Midbrain (tissue), 1 donor: ENCODE measurements around the gene PTGIS.

Experiments
- DNase-seq: peaks from one replicate; lab custom pipeline; 2025; lab: John Stamatoyannopoulos, UW

Gene PTGIS

GRCh38 chr20:49529470-49529869 lies 38.5 kb downstream of the PTGIS start:
- DNase-seq = no peak

GRCh38 chr20:49526568-49526967 lies 41.4 kb downstream of the PTGIS start:
- no peak for DNase-seq

GRCh38 chr20:49526056-49526455 lies 41.9 kb downstream of the PTGIS start:
- no peak for DNase-seq

GRCh38 chr20:49523767-49524360 lies 44.1 kb downstream of the PTGIS start:
- DNase-seq = no peak

DNA sequence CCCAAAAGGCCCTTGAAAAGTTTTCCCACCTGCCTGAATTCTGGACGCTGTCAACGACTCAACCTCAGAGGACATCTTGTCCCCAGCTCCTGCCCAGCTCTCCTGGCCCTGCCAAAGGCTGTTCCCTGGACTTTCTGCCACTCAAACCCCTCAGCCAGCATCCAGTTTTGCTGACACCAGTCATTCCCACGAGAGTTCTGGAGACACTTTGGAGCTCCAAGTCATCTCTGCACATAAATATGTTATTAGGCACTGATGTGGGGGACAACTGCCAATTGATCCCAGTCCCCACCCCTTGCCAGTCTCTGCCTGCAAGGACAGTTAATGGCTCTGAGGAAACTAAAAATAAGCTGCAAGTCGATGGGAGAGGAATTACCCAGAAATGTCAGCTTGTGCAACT lies 46.6 kb downstream of the PTGIS start:
- DNase-seq = no peak

DNA sequence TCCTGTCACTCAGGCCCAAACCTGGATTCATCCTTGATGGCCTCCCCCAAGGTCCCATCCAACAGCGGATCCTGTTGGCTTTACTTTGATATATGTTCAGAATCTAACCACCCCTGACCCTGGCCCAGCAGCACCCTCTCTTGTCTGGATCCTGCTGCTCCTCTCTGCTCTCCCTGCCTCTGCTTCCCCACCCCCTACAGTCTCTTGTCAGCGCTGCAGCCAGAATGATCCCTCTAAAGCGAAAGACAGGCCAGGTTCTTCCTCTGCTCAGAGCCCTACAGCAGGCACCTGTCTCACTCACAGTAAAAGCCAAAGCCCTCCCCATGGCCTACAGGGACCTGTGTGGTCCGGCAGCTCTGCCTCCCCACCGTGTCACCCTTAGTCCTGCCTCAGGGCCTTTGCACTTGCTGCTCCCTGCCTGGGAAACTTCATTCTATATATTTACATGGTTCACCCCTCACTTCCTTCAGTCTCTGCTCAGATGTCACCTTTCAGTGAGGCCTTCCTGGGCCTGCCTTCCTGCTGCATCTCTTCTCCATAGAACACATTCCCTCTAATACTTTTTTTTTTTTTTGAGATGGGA lies 48.1 kb downstream of the PTGIS start:
- no peak for DNase-seq

DNA sequence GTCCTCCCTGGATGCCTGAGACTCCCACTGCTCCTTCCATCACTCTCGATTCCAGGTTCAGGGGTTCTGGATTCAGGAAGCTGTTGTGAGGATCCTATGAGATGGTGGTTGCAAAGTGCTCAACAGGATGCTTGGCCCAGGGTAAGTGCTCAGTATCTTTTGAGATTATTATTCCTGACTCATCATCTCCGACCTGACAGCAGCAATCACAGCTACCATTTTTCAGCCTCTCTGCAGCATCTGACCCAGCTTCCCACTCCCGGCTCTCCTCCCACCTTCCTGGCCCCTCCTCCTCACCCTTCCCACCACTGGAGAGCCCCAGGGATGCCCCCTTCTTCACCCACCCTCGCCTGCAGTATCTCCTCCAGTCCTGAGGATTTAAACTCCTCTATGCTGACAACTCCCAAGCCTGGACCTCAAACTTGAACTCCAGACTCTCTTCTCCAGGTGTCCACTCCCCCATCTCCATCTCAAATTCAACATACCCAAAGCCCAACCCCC lies 48.7 kb downstream of the PTGIS start:
- DNase-seq = no peak

DNA sequence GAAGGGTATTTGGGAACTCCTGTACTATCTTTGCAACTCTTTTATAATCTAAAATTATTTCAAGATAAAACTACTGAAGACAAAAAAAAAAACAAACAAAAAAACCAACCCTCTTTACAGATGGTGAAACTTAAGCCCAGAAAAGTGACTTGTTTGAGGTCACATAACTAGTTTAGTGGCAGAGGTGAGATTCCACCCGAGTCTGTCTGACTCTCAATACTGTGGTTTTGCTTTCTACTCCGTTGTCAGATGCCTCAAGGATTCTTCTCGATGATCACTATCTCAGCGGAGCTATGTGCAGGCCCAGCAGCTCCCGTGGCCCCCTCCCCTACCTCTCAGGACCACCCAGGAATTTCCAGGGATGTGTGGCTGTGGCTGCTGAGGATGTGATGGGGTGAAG lies 49.4 kb downstream of the PTGIS start:
- no peak for DNase-seq

- DNase-seq = no peak
Measured at GRCh38 chr20:49517805-49518100, 50.2 kb downstream of the PTGIS start.

GRCh38 chr20:49516916-49517804 lies 50.8 kb downstream of the PTGIS start:
- no peak for DNase-seq

DNA sequence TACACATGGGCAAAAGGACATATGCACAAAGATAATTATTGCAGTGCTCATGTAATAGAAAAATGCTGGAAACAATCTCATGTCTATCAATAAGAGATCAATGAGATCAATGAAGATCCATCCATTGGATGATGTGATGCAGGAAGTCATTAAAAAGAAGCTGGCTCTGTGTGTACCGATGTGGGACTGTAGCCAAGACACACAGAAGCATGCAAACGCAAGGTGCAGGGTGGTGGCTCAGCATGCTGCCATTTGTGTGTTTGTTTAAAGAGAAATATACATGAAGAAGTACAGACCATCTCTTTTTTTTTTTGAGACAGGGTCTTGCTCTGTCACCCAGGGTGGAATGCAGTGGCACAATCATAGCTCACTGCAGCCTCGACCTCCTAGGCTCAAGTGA lies 52.4 kb downstream of the PTGIS start:
- no peak for DNase-seq

- no peak for DNase-seq
Measured at GRCh38 chr20:49513517-49513916, 54.4 kb downstream of the PTGIS start.

- DNase-seq = no peak
Measured at GRCh38 chr20:49513009-49513408, 54.9 kb downstream of the PTGIS start.

GRCh38 chr20:49511788-49512525 lies 56.0 kb downstream of the PTGIS start:
- no peak for DNase-seq

DNA sequence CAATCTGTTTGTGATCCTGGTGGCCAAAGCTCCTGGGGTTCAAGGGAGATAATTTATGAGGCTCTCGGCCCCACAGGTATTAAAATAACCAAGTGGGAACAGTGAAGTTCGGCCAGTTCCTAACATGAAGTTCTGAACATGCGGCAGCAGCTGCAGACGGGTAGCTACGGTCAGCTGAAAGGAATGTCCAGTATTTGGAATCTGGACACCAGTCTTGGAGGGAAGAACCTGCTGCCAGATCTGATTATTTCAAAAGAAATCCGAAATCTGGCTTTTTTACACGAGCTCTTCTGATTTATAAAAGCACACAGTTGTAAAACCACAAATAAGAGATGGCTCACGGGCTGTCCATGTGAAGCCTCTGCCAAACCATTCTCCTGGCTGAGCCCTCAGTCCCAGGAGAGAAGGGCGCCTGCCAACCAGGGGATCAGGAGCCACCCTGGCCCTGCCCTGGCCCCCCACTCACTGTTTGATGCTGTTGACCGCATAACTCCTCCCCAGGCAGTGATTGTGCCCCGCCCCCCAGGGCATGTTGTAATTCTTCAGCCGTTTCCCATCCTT lies 57.3 kb downstream of the PTGIS start:
- DNase-seq = no peak

GRCh38 chr20:49508435-49509199 lies 59.3 kb downstream of the PTGIS start:
- peak; percentile 40 for DNase-seq

- no peak for DNase-seq
Measured at GRCh38 chr20:49507741-49508434, 60.0 kb downstream of the PTGIS start.

DNA sequence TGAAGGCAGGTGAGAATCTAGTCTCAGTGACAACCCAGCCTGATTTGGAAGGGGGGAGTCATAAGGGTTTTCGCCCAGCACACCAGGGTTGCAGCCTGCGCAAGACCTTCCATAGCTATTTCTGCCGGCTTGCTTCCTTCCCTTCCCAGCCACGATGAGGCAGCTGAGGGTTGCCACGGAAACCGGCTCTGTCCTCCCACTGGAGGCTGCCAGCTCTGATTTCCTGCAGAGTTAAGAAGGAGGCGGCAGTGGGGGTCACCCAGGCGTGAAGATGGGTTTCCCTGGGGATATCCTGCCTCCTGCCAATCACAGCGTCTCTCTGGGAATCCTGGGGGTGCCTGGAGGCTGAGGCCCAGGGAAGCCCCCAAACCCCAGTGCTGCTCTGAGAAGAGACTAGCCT lies 62.4 kb downstream of the PTGIS start:
- peak; percentile 32 for DNase-seq

- DNase-seq = no peak
Measured at GRCh38 chr20:49503176-49503575, 64.8 kb downstream of the PTGIS start.

- no peak for DNase-seq
Measured at GRCh38 chr20:49501917-49502316, 66.0 kb downstream of the PTGIS start.

- DNase-seq = no peak
Measured at GRCh38 chr20:49497398-49497669, 70.6 kb downstream of the PTGIS start.
